DOHH2 (cell line): ENCODE results near the gene UBXN11.

Experiments used
- CTCF ChIP-seq: fragments of 200-600 bp; sonication (generic); IDR thresholded peaks from one replicate; pipeline ENCODE4 v1.5.1; 2014; ENCODE audit warnings: antibody characterized with exemption, mild to moderate bottlenecking, low read depth, low read length; ENCODE audit not compliant: poor library complexity, severe bottlenecking
- EZH2phosphoT487 ChIP-seq: fragments of 200-600 bp; sonication (generic); IDR thresholded peaks from 2 replicates; pipeline ENCODE4 v1.6.1; 2017; ENCODE audit warnings: borderline replicate concordance, mild to moderate bottlenecking, antibody characterized with exemption, low read length, moderate library complexity, mixed read lengths

DNA sequence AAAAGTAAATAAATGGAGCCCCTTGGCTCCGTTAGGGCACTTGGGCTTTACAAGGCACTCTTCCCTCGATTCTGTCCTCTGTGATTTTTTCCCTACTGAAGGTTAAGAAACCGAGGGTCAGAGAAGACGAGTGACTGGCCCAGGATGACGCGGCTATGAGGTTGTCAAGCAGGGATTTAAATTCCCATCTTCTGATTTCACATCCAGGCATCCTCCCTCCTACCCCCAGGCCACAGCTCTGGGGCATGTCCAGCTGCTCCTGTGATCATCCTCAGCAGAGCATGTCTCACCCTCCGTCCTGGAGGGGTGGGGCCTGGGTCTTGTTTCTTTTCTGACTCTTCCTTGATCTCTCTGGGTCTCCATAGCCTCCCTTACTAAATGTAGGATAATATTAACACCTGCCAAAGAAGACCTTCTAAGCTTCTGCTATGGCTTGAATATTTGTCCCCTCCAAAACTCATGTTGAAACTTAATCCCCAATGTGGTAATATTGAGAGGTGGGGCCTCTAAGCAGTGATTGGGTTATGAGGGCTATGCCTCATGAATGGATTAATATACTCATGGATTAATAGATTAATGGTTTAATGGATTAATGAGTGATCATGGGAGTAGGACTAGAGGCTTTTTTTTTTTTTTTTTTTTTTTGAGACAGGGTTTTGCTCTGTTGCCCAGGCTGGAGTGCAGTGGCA is 42.9 kb upstream of the UBXN11 start:
- TF ChIP-seq CTCF, result no peak
- TF ChIP-seq EZH2phosphoT487, result no peak
